ENCODE data around the gene MRAS. TPM values are rescaled to one million over a fixed set of nuclear protein-coding genes. Genes with fewer than 3 reads are reported as not detected.

The MRAS gene
- total RNA-seq, 1 donor = 80.7 TPM

- TF ChIP-seq, protein P1, sequence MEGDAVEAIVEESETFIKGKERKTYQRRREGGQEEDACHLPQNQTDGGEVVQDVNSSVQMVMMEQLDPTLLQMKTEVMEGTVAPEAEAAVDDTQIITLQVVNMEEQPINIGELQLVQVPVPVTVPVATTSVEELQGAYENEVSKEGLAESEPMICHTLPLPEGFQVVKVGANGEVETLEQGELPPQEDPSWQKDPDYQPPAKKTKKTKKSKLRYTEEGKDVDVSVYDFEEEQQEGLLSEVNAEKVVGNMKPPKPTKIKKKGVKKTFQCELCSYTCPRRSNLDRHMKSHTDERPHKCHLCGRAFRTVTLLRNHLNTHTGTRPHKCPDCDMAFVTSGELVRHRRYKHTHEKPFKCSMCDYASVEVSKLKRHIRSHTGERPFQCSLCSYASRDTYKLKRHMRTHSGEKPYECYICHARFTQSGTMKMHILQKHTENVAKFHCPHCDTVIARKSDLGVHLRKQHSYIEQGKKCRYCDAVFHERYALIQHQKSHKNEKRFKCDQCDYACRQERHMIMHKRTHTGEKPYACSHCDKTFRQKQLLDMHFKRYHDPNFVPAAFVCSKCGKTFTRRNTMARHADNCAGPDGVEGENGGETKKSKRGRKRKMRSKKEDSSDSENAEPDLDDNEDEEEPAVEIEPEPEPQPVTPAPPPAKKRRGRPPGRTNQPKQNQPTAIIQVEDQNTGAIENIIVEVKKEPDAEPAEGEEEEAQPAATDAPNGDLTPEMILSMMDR (IDR thresholded peaks at IDR 0.05; ENCODE audit: extremely low read depth, low read depth, low read length) = no peak
- Histone ChIP-seq H3K79me2 (ENCODE audit: insufficient read depth, low read length) (no peaks in the 10 kb centered on the region), H3K4me3 (ENCODE audit: insufficient read depth, low read length) (no peak overlapping the region), H3K36me3 (ENCODE audit: insufficient read depth, low read length) (no peaks in the 10 kb centered on the region), H3K9me3 (ENCODE audit: low read depth, low read length) (no peaks in the 10 kb centered on the region), H2AFZ (ENCODE audit: low read length) (no peak overlapping the region), H3K4me2 (ENCODE audit: insufficient read depth, low read length) (no peak overlapping the region), H3K27me3 (ENCODE audit: insufficient read depth, low read length) (no peaks in the 10 kb centered on the region), H3K4me1 (ENCODE audit: insufficient read depth, low read length) (peaks cover 21% of the 10 kb centered on the region), H3K27ac (ENCODE audit: low read depth, low read length) (no peak overlapping the region), H4K20me1 (ENCODE audit: insufficient read depth, low read length) (no peaks in the 10 kb centered on the region)
- no peak for DNase-seq (ENCODE audit: insufficient read length, low spot score, missing footprints)
Measured at GRCh38 chr3:138445654-138446053, 97.3 kb downstream of the MRAS start.

DNA sequence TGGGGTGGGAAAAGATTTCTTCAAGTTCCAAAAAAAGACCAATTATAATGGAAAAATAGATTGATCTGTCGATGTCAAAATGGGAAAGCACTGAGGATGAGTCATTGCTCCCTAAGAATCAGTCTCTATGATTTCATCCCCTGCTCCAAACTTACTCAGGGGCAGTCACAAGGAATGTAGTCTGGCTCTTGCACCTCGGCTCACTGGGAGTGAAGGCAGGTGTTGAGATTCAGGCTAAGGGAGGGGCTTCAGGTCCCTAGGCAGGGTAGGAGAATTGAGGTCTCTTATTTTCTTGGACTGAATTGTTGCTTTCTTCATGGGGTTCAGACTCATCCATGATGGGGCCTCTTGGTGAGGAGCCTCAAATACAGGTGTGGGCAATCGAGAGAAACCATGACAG, 100.3 kb downstream of the MRAS start:
- no peaks in the 10 kb centered on the region for H4K20me1 ChIP-seq (ENCODE audit: insufficient read depth, low read length)
- no peaks in the 10 kb centered on the region for H3K4me1 ChIP-seq (ENCODE audit: insufficient read depth, low read length)
- no peak overlapping the region for H3K4me2 ChIP-seq (ENCODE audit: insufficient read depth, low read length)
- no peak overlapping the region for H3K27ac ChIP-seq (ENCODE audit: low read depth, low read length)
- no peak overlapping the region for H3K4me3 ChIP-seq (ENCODE audit: insufficient read depth, low read length)
- H3K9me3 ChIP-seq (ENCODE audit: low read depth, low read length) = no peaks in the 10 kb centered on the region
- H3K27me3 ChIP-seq (ENCODE audit: insufficient read depth, low read length) = no peaks in the 10 kb centered on the region
- peak; percentile 86 for DNase-seq (ENCODE audit: insufficient read length, low spot score, missing footprints)
- TF ChIP-seq, protein P1 (IDR thresholded peaks at IDR 0.05; ENCODE audit: extremely low read depth, low read depth, low read length) = no peak
- H3K79me2 ChIP-seq (ENCODE audit: insufficient read depth, low read length) = no peaks in the 10 kb centered on the region
- no peaks in the 10 kb centered on the region for H3K36me3 ChIP-seq (ENCODE audit: insufficient read depth, low read length)
- H2AFZ ChIP-seq (ENCODE audit: low read length) = no peak overlapping the region

DNA sequence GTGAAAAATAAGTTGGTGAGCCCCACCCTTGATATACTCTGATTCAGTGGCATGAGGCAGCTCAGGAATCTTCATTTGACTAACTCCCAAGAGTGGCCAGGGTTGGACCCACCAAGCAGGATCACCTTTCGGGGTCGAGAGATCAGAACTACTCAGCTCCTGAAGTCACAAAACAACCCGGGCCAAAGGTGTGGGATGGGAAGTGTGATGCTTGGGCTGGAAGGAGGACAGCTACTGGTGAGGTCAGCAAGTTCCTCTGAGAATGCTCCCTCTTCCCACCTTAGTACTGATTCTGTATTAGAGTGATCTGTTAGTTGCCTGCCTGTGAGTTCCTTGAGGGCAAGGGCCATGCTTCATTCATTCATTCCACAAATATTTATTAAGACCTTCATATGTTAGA, 101.1 kb downstream of the MRAS start:
- peak; percentile 46 for DNase-seq (ENCODE audit: insufficient read length, low spot score, missing footprints)
- Histone ChIP-seq H3K4me1 (ENCODE audit: insufficient read depth, low read length) (no peaks in the 10 kb centered on the region), H2AFZ (ENCODE audit: low read length) (no peak overlapping the region), H3K4me3 (ENCODE audit: insufficient read depth, low read length) (no peak overlapping the region), H3K36me3 (ENCODE audit: insufficient read depth, low read length) (no peaks in the 10 kb centered on the region), H3K4me2 (ENCODE audit: insufficient read depth, low read length) (no peak overlapping the region), H3K9me3 (ENCODE audit: low read depth, low read length) (no peaks in the 10 kb centered on the region), H3K79me2 (ENCODE audit: insufficient read depth, low read length) (no peaks in the 10 kb centered on the region), H3K27ac (ENCODE audit: low read depth, low read length) (no peak overlapping the region), H3K27me3 (ENCODE audit: insufficient read depth, low read length) (no peaks in the 10 kb centered on the region), H4K20me1 (ENCODE audit: insufficient read depth, low read length) (no peaks in the 10 kb centered on the region)
- TF ChIP-seq, protein P1 (IDR thresholded peaks at IDR 0.05; ENCODE audit: extremely low read depth, low read depth, low read length) = no peak

DNA sequence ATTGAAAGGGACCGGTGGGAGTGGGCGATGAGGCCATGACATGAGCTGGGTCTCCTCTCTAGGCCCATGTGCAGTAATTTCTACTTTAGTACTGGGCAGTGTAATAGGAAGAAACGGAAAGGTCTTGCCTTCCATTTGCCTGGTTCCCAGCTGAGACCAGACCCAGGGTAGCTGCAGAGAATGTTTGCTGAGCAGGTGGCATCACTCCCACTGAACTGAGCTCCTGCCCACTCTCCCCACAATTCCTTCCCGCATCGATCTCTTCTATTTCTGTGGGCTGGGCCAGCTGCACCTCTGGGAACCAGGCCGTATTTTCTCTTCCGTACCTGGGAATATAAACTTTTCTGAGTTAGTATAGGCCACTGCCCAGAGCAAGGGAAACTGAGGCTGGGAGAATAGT, 101.8 kb downstream of the MRAS start:
- Histone ChIP-seq H3K4me1 (ENCODE audit: insufficient read depth, low read length) (no peaks in the 10 kb centered on the region), H3K27me3 (ENCODE audit: insufficient read depth, low read length) (no peaks in the 10 kb centered on the region), H3K79me2 (ENCODE audit: insufficient read depth, low read length) (no peaks in the 10 kb centered on the region), H3K36me3 (ENCODE audit: insufficient read depth, low read length) (no peaks in the 10 kb centered on the region), H3K9me3 (ENCODE audit: low read depth, low read length) (no peaks in the 10 kb centered on the region), H3K27ac (ENCODE audit: low read depth, low read length) (no peak overlapping the region), H2AFZ (ENCODE audit: low read length) (no peak overlapping the region), H4K20me1 (ENCODE audit: insufficient read depth, low read length) (no peaks in the 10 kb centered on the region), H3K4me2 (ENCODE audit: insufficient read depth, low read length) (no peak overlapping the region), H3K4me3 (ENCODE audit: insufficient read depth, low read length) (no peak overlapping the region)
- TF ChIP-seq, protein P1 (IDR thresholded peaks at IDR 0.05; ENCODE audit: extremely low read depth, low read depth, low read length) = no peak
- no peak for DNase-seq (ENCODE audit: insufficient read length, low spot score, missing footprints)
